22Rv1 (cell line): ENCODE data around the gene RNF8.

Experiments used
- H3K27ac ChIP-seq: fragments of 450-650 bp; 2 replicates; pipeline ENCODE4 v1.5.1; 2017
- CTCF ChIP-seq: fragments of 450-650 bp; IDR thresholded peaks from 2 replicates; pipeline ENCODE4 v1.5.1; 2017; ENCODE audit warnings: mild to moderate bottlenecking
- ZFX ChIP-seq: fragments of 450-650 bp; IDR thresholded peaks from 2 replicates; pipeline ENCODE4 v1.6.1; 2017; ENCODE audit warnings: antibody characterized with exemption, borderline replicate concordance

The RNF8 gene

GRCh38 chr6:37352384-37352783 lies 1.4 kb upstream of the RNF8 start:
- H3K27ac ChIP-seq, result no peak overlapping the region
- TF ChIP-seq CTCF, result no peak
- TF ChIP-seq ZFX, result no peak

- peak overlapping the region; percentile 38; the same call in 1 of the 2 replicates for H3K27ac ChIP-seq
- no peak for TF ChIP-seq ZFX
- TF ChIP-seq CTCF, result no peak
Measured at GRCh38 chr6:37354526-37355384, 972 bp downstream of the RNF8 start.

GRCh38 chr6:37357288-37357687 lies 3.5 kb downstream of the RNF8 start:
- TF ChIP-seq CTCF (no peak), ZFX (no peak)
- no peak overlapping the region for H3K27ac ChIP-seq

GRCh38 chr6:37357860-37358259 lies 4.1 kb downstream of the RNF8 start:
- H3K27ac ChIP-seq, result no peak overlapping the region
- TF ChIP-seq ZFX, result no peak
- no peak for TF ChIP-seq CTCF

GRCh38 chr6:37359039-37359438 lies 5.3 kb downstream of the RNF8 start:
- H3K27ac ChIP-seq, result no peak overlapping the region
- TF ChIP-seq ZFX (no peak), CTCF (no peak)

GRCh38 chr6:37362101-37362828 lies 8.5 kb downstream of the RNF8 start:
- TF ChIP-seq ZFX (no peak), CTCF (no peak)
- H3K27ac ChIP-seq, result no peak overlapping the region

GRCh38 chr6:37365791-37366190 lies 12.0 kb downstream of the RNF8 start:
- TF ChIP-seq CTCF (peak; percentile 26), ZFX (no peak)
- no peak overlapping the region for H3K27ac ChIP-seq
